HG03457 (cell line): ENCODE results near the gene MISP3.

Experiments used
- ATAC-seq: cut with Tn5 transposase; IDR thresholded peaks from one replicate; pipeline ENCODE4 v1.9.1; 2021; ENCODE audit warnings: moderate number of reproducible peaks; ENCODE audit not compliant: unreplicated experiment

MISP3 gene

DNA sequence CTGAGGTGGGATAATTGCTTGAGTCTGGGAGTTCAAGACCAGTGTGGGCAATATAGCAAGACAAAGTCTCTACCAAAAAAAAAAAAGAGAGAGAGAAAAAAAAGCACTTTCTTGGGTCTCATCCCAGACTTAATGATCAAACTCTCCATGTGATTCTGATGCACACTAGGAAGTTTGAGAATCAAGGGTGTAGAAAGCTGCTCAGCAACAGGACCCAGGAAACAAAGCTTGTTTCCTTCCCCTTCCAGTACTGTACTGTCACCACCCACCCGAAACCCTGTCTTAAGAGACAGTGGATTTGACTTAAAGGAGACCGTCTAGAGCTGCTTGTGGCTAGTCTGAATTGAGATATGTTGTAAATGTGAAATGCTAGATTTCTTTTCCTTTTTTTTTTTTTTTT lies 5.8 kb downstream of the MISP3 start:
- no peak for ATAC-seq

DNA sequence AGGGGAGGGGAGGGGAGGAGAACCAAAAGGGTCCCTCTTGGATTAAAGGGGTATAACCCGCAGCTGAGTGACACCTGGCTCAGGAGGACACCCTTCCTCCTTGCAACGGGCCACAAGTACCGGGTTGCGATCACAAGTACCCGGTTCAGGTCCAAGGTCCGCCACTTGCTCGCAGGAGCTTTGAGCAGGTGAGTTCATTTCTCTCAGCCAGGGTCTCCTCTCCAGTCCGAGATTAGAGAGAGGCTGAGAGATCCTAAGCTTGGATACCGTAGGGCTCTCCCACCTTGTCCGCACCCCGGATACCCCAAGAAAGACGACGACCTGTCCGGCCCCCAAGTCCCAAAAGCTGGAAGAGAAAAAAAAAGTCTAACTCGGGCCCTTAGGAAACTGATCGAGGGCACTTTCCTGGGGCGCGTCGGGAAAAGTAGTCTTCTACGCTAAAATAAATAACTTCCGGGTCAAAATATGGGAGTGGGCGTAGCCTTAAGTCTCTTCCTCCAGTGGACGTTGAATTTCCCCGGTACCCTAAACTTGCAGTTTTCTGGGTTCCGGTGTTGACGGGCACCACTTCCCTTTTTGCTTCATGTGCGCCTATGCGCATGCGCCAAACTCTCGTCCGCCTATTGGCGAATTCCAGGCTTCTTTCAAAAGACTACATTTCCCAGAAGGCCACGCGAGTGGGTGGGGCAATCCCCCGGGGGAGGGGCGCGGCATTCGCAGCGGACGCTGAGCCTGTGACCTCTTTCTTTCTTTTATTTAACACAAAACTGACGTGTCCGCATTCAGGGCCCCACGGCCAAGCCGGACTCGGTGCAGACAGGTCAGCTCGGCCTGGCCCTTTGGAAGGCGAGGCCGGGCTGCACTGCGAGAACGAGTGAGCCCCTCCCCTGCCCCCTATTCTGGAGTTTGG lies 8.6 kb downstream of the MISP3 start:
- ATAC-seq, result peak; percentile 66

GRCh38 chr19:14081797-14082674 lies 9.4 kb downstream of the MISP3 start:
- ATAC-seq, result peak; percentile 5

DNA sequence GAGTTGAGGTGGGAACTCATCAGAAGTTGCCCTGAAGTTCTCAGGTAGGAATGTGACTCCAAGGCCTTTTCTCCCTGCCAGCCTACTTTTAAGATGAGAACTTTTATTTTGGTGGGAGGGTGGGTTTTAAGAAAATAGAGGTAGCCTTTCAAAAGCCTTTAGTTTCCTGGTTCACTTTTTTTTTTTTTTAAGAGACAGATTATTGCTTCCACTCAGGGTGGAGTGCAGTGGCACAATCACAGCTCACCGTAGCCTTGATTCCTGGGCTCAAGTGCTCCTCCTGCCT lies 10.0 kb downstream of the MISP3 start:
- ATAC-seq, result no peak

- ATAC-seq, result no peak
Observed at GRCh38 chr19:14085309-14085995, 12.9 kb downstream of the MISP3 start, which contains the start of gene C19orf67. TSS of gene C19orf67 (minus strand) at chr19:14085783. CDS start at chr19:14085627, 156 bp downstream.

DNA sequence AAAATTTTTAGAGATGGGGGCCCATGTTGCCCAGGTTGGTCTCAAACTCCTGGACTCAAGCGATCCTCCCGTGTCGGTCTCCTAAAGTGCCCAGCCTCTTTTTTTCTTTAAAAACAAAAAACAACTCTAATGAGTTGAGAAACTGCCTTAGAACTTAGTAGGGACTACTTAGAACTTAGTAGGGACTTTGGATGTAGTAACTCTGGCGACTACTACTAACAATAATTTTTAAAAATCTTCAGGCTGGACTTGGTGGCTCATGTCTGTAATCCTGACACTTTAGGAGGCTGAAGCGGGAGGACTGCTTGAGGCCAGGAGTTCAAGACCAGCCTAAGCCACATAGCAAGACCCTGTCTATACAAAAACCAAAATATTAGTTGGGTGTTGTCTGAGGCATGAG lies 13.5 kb downstream of the MISP3 start:
- no peak for ATAC-seq

DNA sequence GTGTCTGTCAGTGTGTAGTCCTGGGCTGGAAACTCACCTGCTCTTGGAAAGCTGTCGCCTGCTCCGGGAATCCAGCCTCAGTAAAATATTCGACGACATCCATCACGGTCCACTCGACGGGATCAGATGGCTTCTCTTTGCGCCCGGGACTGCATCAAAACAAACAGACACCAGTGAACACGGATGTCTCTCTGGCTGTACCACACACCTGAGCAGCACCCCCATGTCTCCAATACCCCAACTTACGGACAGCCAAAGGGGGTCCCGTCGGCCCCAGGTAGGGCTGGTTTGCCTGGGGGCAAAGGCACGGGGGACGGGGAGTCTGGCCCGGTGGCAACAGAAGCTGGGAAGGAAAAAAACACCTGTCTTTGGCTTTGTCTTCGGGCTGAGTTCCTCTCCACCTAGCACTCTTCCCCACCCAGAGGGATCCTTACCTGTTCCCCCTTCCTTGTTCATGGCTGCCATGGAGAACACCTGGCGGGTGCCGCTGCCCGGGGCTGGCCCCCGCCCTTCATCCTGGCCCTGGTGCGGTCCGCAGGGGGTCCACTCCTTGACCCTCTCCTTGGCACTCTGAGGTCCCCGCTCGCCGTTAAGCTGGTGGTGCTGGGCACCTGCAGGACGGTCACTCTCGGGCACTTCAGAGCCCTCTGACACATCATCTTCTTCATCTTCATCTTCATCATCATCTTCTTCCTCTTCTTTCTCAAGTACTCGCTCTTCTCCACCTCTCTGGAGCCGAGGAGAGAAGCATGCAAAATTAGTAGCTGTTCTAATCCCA lies 16.2 kb downstream of the MISP3 start:
- no peak for ATAC-seq

DNA sequence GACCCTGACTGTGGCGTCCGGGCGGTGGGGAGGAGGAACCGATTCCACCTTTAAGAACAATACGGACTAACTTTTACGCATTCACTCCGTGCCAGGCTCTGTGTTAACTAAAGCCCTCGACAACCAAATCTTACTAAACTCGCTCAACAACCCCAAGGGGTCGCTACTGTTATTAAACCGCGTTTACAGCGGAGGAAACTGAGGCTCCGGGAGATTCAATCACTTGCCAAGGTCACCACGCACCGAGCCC lies 16.8 kb downstream of the MISP3 start:
- ATAC-seq, result no peak

DNA sequence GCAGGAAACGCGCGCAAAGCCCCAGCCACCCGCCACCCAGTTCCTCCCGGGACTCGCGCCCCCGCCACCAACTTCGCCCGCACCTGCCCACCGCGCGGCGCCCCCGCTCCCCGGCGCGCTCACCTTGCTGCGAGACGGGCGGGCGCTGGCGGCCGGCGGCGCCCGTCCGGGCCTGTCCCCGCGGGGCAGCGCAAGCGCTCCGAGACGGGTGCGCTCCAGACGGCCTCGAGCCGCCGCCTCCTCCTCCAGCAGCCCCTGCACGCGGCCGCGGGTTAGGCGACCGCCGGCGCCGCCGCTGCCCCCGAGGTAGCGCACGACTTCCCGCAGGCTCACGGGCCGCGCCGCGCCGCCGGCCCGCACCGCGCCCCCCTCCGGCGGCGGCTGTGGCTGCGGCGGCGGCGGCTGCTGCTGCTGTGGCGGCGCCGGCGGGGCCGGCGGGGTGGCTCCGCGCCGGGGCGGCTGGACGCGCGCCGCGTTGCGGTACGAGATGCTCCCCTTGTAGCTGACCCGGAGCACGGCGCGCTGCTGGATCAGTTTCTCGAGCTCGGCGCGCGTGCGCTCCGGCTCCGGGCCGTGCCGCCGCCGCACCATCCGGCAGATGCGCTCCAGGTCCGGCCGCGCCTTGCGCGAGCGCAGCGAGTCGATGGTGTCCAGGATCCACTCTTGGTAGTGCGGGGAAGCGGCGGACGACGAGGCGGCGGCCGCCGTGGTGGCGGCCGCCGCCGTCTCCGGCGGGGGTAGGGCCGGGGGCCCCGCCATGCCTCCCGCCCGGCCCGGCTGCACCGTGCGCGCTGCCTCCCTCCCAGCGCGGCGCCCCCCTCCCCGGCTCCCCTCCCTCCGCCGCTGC lies 17.3 kb downstream of the MISP3 start:
- no peak for ATAC-seq

- ATAC-seq, result peak; percentile 20
Observed at GRCh38 chr19:14090509-14091080, 18.0 kb downstream of the MISP3 start, which contains the start of gene SAMD1. TSS of gene SAMD1 (minus strand) at chr19:14090751.

DNA sequence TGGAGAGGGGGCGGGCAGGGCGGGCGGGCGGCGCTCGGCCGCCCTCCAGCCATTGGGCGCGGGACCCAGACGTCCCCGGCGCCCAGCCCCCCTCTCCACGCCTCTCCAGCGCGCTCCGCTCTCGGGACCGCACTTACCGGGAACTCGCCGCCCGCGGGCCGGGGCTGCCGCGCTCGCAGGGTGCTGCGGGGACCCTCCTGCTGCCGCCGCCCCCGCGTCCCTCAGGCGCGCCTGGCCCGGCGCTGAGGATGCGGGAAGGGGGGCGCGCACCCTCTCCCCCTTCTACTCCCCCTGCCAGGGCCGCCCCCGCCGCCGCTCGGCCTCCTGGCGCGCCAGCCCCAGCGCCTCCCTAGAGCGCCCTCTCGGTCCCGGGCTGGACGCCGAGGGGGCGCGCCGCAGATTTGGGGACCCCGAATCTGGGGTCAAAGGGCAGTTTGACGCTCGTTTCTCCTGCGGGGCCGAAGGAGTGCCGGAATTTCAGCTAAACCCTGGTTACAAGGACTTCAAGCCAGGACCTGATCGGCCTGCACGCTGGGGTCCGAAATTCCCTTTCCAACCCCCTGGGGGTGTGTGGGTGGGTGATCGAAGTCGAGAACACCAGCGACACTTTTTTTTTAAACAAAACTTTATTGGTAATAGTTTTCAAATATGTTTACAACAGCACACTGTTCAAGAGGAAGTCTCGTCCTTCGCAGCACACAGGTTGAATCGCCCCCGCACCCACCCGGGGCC lies 18.7 kb downstream of the MISP3 start:
- peak; percentile 41 for ATAC-seq

DNA sequence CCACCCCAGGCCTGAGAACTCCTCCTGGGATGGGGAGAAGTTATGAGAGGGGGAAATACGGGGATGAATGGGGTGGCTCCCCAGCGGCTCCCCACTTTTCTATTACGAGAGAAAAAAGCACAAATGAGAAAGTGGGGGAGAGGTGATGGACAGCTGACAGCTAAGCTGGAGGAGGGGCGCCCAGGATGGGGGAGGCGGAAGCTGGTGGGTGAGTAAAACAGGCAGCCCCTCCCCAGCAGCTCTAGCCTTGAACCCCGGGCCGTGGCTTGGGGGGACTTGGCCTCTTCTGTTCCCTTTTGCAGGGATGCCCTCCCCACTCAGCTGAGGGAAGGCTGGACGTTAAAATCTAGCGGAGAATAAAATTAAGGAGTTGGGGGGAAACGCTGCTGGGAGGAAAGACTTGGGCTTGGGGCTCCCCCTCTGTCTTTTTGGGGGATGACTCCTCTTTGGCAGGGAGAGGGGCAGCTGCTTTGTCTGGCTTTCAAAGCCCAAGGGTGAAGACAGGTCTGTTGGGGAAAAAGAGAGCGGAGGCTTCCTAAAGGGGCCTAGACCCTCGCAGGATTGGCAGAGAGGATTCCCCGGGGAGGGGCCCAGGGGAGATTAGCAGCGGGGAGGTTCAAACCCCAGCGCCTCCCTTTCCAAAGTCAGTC lies 19.4 kb downstream of the MISP3 start:
- peak; percentile 10 for ATAC-seq

- no peak for ATAC-seq
Observed at GRCh38 chr19:14093117-14093823, 20.7 kb downstream of the MISP3 start.

DNA sequence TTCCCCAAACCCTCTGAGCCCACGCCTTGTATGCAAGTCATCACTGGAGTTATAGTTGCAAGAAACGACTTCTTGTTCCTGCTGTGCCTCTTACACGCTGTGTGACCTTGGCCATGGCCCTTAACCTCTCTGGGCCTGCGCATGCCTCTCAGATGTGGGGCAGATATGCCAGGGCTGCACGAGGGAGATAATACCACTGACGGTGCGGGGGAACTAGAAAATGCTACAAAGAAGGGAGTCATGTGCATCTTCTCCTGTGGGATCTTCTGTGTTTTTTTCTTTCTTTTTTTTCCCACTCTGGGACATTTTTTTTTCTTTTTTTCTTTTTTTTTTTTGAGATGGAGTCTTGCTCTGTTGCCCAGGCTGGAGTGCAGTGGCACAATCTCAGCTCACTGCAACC lies 22.3 kb downstream of the MISP3 start:
- no peak for ATAC-seq

GRCh38 chr19:14096272-14096992 lies 23.8 kb downstream of the MISP3 start:
- no peak for ATAC-seq

DNA sequence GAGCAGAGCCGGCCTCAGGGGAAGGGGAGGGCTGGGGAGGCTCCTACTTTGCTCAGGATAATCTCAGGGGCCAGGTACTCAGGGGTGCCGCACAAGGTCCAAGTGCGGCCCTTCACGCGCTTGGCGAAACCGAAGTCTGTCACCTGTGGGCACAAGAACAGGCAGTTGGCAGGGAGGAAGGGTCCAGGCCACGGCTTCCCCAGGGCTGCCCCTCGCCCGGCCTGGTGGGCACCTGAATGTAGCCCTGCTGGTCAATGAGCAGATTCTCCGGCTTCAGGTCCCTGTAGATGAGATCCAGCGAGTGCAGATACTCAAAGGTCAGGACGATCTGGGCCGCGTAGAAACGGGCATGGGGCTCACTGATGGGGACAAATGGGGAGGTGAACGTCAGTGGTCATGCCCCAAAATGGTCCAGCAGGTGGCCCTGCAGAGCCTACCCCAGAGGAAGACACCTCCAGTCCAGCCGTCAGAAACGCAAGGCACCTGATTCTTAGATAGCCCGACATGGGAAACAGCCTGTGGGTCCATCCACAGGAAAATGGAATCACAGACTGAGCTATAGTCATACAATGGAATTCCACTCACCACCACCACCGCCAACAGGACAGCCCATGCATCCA lies 25.1 kb downstream of the MISP3 start:
- ATAC-seq, result no peak
